PC-3 (cell line): ENCODE measurements around the gene SHISA2. TPM values are rescaled to one million over a fixed set of nuclear protein-coding genes. Genes with fewer than 3 reads are reported as not detected.
A peak's percentile ranks its signal among the peaks of the same experiment; 100 is the strongest.
"Not testable (repeated sequence)": the region's sequence is repeated elsewhere in the genome, so short reads cannot be mapped to it uniquely, and the experiment has no call there.

Source experiments
- ATAC-seq: fragments of 200-7000 bp; cut with Tn5 transposase; 2 replicates; pipeline ENCODE4 v1.9.1; 2020; ENCODE audit warnings: mild to moderate bottlenecking, moderate library complexity
- BruUV-seq: library from RNA; stranded (reverse); fragments of 400-500 nt; replicated peaks from 2 replicates; lab custom pipeline; 2021; lab: Mats Ljungman, UMichigan
- CTCF ChIA-PET: fragments of 300-600 bp; sonication (Branson Sonifier 250); formaldehyde crosslinking; loops from one replicate; lab custom pipeline; 2022; ENCODE audit warnings: antibody characterized with exemption; lab: Charles Lee
- POLR2A ChIA-PET: fragments of 300-600 bp; sonication (Branson Sonifier 250); formaldehyde crosslinking; loops from one replicate; lab custom pipeline; 2022; ENCODE audit warnings: antibody characterized with exemption; ENCODE audit not compliant: unreplicated experiment; lab: Charles Lee
- DNase-seq: peaks from one replicate; pipeline ENCODE4 v3.0.0-alpha.2; 2015
- H2AFZ ChIP-seq: fragments of 300-600 bp; sonication (generic); 2 replicates; pipeline ENCODE4 v1.6.0; 2016; ENCODE audit warnings: antibody characterized with exemption, low read length
- H3F3A ChIP-seq: fragments of 300-600 bp; sonication (generic); one replicate; pipeline ENCODE4 v1.6.0; 2017; ENCODE audit warnings: antibody characterized with exemption, low read length, control low read depth, mild to moderate bottlenecking; ENCODE audit not compliant: unreplicated experiment
- H3K27ac ChIP-seq: fragments of 300-600 bp; sonication (generic); 2 replicates; pipeline ENCODE4 v1.5.1; 2016; ENCODE audit warnings: mild to moderate bottlenecking, low read length
- H3K27me3 ChIP-seq: fragments of 300-600 bp; sonication (generic); 2 replicates; pipeline ENCODE4 v1.6.1; 2016; ENCODE audit warnings: low read length, mixed read lengths
- H3K36me3 ChIP-seq: fragments of 300-600 bp; sonication (generic); 2 replicates; pipeline ENCODE4 v1.6.1; 2016; ENCODE audit warnings: low read depth, mixed run types, low read length, mixed read lengths
- H3K4me1 ChIP-seq: fragments of 300-600 bp; sonication (generic); 2 replicates; pipeline ENCODE4 v1.5.1; 2016; ENCODE audit warnings: low read length; ENCODE audit not compliant: insufficient read depth
- H3K4me2 ChIP-seq: fragments of 300-600 bp; sonication (generic); 2 replicates; pipeline ENCODE4 v1.6.0; 2016; ENCODE audit warnings: low read length
- H3K4me3 ChIP-seq: fragments of 300-600 bp; sonication (generic); 2 replicates; pipeline ENCODE4 v1.5.1; 2016; ENCODE audit warnings: mild to moderate bottlenecking, low read length, mixed read lengths
- H3K79me2 ChIP-seq: fragments of 300-600 bp; sonication (generic); 2 replicates; pipeline ENCODE4 v1.6.1; 2017; ENCODE audit warnings: low read length, mixed read lengths
- H3K9ac ChIP-seq: fragments of 300-600 bp; sonication (generic); 2 replicates; pipeline ENCODE4 v1.6.0; 2016; ENCODE audit warnings: mild to moderate bottlenecking, low read length
- H3K9me2 ChIP-seq: fragments of 300-600 bp; sonication (generic); replicated peaks from 2 replicates; pipeline ENCODE4 v1.6.1; 2016; ENCODE audit warnings: mixed run types, low read length, mixed read lengths
- H3K9me3 ChIP-seq: fragments of 300-600 bp; sonication (generic); 2 replicates; pipeline ENCODE4 v1.6.1; 2016; ENCODE audit warnings: low read length, mixed read lengths
- H4K20me1 ChIP-seq: fragments of 300-600 bp; sonication (generic); 2 replicates; pipeline ENCODE4 v1.6.1; 2016; ENCODE audit warnings: low read length, mixed read lengths
- EZH2 ChIP-seq: fragments of 300-600 bp; sonication (generic); IDR thresholded peaks from one replicate; pipeline ENCODE4 v1.6.1; 2017; ENCODE audit warnings: antibody characterized with exemption, mild to moderate bottlenecking, low read length; ENCODE audit not compliant: unreplicated experiment
- EZH2phosphoT487 ChIP-seq: fragments of 300-600 bp; sonication (generic); IDR thresholded peaks from 2 replicates; pipeline ENCODE4 v1.6.1; 2018; ENCODE audit warnings: mild to moderate bottlenecking, antibody characterized with exemption, low read length, borderline replicate concordance
- intact Hi-C: fragments of 100-400 bp; cut with micrococcal nuclease; formaldehyde crosslinking; loops from 2 replicates; pipeline ENCODE4 v1.9.0; 2023
- total RNA-seq: library from RNA; depleted of rRNA; stranded (reverse); fragments of >200 nt; gene quantifications from 2 replicates; pipeline ENCODE4 v1.2.3, GENCODE V29; 2014
- TF ChIP-seq, protein P1 (sequence below): fragments of 300-600 bp; sonication (generic); conservative IDR thresholded peaks from 2 replicates; pipeline ENCODE4 v1.5.1; 2017; ENCODE audit warnings: antibody characterized with exemption, low read depth, mild to moderate bottlenecking, low read length

Gene SHISA2
- total RNA-seq, 1 experiment from 2014 or later = 7.8 TPM

DNA sequence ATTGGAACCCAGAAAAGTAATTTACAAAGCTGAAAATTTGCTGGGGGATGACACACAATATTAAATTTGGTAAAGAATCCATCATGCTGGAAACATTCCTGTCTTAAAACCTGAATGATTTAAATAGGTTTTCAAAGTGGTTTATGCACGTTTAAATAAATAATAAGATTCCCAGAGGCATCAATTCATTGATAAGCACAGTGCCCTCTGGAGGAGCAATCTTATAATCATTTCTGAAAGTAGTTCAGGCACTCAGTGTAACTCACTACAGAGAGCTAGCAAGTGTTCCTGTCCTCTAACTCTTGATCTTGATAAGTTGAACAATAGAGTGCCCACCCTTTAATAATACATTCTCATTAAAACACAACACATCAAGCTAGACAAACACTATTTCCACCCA, 43.5 kb upstream of the SHISA2 start:
- H3F3A ChIP-seq = no peaks in the 10 kb centered on the region
- H2AFZ ChIP-seq = no peak overlapping the region
- no peak for ATAC-seq
- TF ChIP-seq, protein P1, sequence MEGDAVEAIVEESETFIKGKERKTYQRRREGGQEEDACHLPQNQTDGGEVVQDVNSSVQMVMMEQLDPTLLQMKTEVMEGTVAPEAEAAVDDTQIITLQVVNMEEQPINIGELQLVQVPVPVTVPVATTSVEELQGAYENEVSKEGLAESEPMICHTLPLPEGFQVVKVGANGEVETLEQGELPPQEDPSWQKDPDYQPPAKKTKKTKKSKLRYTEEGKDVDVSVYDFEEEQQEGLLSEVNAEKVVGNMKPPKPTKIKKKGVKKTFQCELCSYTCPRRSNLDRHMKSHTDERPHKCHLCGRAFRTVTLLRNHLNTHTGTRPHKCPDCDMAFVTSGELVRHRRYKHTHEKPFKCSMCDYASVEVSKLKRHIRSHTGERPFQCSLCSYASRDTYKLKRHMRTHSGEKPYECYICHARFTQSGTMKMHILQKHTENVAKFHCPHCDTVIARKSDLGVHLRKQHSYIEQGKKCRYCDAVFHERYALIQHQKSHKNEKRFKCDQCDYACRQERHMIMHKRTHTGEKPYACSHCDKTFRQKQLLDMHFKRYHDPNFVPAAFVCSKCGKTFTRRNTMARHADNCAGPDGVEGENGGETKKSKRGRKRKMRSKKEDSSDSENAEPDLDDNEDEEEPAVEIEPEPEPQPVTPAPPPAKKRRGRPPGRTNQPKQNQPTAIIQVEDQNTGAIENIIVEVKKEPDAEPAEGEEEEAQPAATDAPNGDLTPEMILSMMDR = no peak
- TF ChIP-seq EZH2 (no peak), EZH2phosphoT487 (no peak)
- intact Hi-C loops = no loop called here
- ChIA-PET CTCF (no interaction called here), POLR2A (no interaction called here)
- DNase-seq = no peak
- peaks cover 70% of the 10 kb centered on the region for H3K27me3 ChIP-seq
- no peak overlapping the region for H3K4me3 ChIP-seq
- no peaks in the 10 kb centered on the region for H3K36me3 ChIP-seq
- no peak overlapping the region for H3K27ac ChIP-seq
- no peaks in the 10 kb centered on the region for H4K20me1 ChIP-seq
- no peaks in the 10 kb centered on the region for H3K9me2 ChIP-seq
- no peaks in the 10 kb centered on the region for H3K79me2 ChIP-seq
- H3K9me3 ChIP-seq = no peaks in the 10 kb centered on the region
- H3K4me1 ChIP-seq = no peaks in the 10 kb centered on the region
- no peak overlapping the region for H3K4me2 ChIP-seq
- no peak overlapping the region for H3K9ac ChIP-seq
- BruUV-seq = no TSS peak

DNA sequence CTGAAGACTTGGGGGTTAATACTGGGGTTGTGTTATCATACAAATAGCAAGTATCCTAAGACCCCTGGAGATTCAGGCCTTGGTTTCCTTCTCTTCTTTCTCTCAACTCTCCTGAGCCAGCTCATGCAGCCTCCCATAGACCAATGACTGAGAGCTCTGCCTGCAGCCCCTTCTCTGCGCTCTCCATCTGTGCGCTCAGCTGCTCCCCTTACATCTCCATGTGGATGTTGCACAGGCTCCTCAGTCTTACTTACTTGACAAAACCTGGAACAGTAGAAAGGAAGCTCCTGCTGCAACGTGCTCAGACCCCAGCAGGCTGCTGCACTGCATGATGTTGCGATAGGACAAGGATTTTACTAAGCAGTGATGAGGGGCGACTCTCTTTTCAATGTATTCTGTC, 25.0 kb upstream of the SHISA2 start:
- H3K27ac ChIP-seq, H3F3A ChIP-seq, ATAC-seq, DNase-seq, H3K9ac ChIP-seq, H3K4me3 ChIP-seq, H3K9me2 ChIP-seq, H3K79me2 ChIP-seq, intact Hi-C loops, H4K20me1 ChIP-seq, POLR2A ChIA-PET, H3K9me3 ChIP-seq, H3K36me3 ChIP-seq, H3K4me1 ChIP-seq, H3K4me2 ChIP-seq, H2AFZ ChIP-seq, CTCF ChIA-PET, BruUV-seq: not testable (repeated sequence)
- H3K27me3 ChIP-seq = peaks cover 37% of the 10 kb centered on the region

DNA sequence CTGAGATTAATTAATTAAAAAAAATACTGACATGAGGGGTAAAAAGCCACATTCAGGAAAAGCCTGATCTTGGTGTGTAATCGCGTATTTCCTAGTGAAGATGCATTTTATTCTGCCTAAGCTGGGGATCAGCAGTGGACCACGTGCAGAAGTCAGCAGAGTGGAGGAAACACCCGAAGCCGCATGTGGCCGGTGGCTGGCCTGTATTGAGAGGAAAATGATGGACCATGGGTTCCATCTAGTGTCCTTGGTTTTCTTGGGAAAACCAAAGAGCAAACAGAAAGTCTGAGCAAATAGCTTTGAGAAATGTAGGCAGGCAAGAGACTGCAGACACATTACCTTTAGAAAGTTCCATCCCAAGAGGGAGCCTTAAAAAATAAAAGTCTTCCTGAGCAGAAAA, 23.7 kb upstream of the SHISA2 start:
- no peak overlapping the region for H3K4me2 ChIP-seq
- no peak for ATAC-seq

DNA sequence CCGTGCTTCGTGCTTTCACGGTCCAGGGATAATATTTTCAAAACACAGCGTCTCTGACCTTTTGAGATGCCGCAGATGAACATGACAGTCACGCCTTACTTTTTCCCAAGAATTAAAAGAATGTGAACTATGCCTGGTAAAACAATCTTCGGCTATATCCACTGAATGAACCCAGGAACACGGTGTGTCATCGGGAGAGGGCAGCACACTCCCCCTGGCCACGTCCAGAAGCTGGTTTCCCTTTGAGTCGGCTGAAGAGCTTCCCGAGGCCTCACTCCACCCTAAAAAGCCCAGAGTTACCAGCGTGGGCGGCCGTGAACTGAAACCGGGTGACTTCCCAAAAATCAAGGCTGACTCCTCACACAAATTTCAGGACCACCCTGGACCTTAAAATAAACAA, 22.9 kb upstream of the SHISA2 start:
- H3K4me1 ChIP-seq = no peaks in the 10 kb centered on the region
- no peaks in the 10 kb centered on the region for H4K20me1 ChIP-seq
- intact Hi-C loops = no loop called here
- no TSS peak for BruUV-seq
- no peak overlapping the region for H3K4me3 ChIP-seq
- H3K9me3 ChIP-seq = no peaks in the 10 kb centered on the region
- H3K9ac ChIP-seq = no peak overlapping the region
- H3K9me2 ChIP-seq = no peaks in the 10 kb centered on the region
- H3K79me2 ChIP-seq = no peaks in the 10 kb centered on the region
- peaks cover 16% of the 10 kb centered on the region for H3K27me3 ChIP-seq
- no peak for ATAC-seq
- H3K4me2 ChIP-seq = no peak overlapping the region
- no peaks in the 10 kb centered on the region for H3F3A ChIP-seq
- ChIA-PET CTCF (interaction anchor here (0.7 kb wide), 1 partner anchor 73 kb away, joined by 3 read pairs; no protein-coding TSS in a partner anchor), POLR2A (no interaction called here)
- H2AFZ ChIP-seq = no peak overlapping the region
- TF ChIP-seq EZH2phosphoT487 (no peak), EZH2 (no peak)
- TF ChIP-seq, protein P1 = no peak
- H3K36me3 ChIP-seq = no peaks in the 10 kb centered on the region
- no peak overlapping the region for H3K27ac ChIP-seq
- DNase-seq = peak; percentile 24

More for the DNA sequence above, 23.7 kb upstream of the SHISA2 start:
- H3K4me3 ChIP-seq = no peak overlapping the region
- no peaks in the 10 kb centered on the region for H3K9me2 ChIP-seq
- H3K36me3 ChIP-seq = no peaks in the 10 kb centered on the region
- DNase-seq = peak; percentile 16
- H3F3A ChIP-seq = no peaks in the 10 kb centered on the region
- peaks cover 23% of the 10 kb centered on the region for H3K27me3 ChIP-seq
- ChIA-PET CTCF (no interaction called here), POLR2A (no interaction called here)
- H2AFZ ChIP-seq = no peak overlapping the region
- no peak overlapping the region for H3K27ac ChIP-seq
- intact Hi-C loops = no loop called here
- BruUV-seq = no TSS peak
- H4K20me1 ChIP-seq = no peaks in the 10 kb centered on the region
- H3K9me3 ChIP-seq = no peaks in the 10 kb centered on the region
- H3K9ac ChIP-seq = no peak overlapping the region
- TF ChIP-seq EZH2phosphoT487 = no peak
- no peaks in the 10 kb centered on the region for H3K4me1 ChIP-seq
- no peaks in the 10 kb centered on the region for H3K79me2 ChIP-seq
